Fibroblast of lung (primary cell): ENCODE measurements around the gene NEK4.
A peak's percentile ranks its signal among the peaks of the same experiment; 100 is the strongest.

ENCODE experiments used
- CTCF ChIP-seq, 2 donors: IDR thresholded peaks in 1 of 2; conservative IDR thresholded peaks in 1 of 2; 1 replicate in 1 of 2; 2 replicates in 1 of 2; pipeline ENCODE4 v1.5.1; 2011 to 2012; ENCODE audit warnings: low read length in 2 of 2, control low read depth in 1 of 2, inconsistent platforms in 1 of 2, low read depth in 1 of 2, mild to moderate bottlenecking in 1 of 2
- EZH2 ChIP-seq: IDR thresholded peaks from 2 replicates; pipeline ENCODE4 v1.5.1; 2012; ENCODE audit warnings: low read length, control low read depth, mild to moderate bottlenecking; ENCODE audit errors: missing control alignments

GRCh38 chr3:52792413-52792812, 21.7 kb upstream of the NEK4 start:
- TF ChIP-seq CTCF (conservative IDR thresholded peaks at IDR 0.05 in 1 of 2, IDR thresholded peaks at IDR 0.05 in 1 of 2; ENCODE audit: low read depth in 1 of 2, low read length in 2 of 2) (peak in 1 of 2 donors; percentile 6), EZH2 (no peak)
